ENCODE data around the gene HMG20B.

The HMG20B gene

GRCh38 chr19:3537101-3537437 is 35.7 kb upstream of the HMG20B start:
- no peak for DNase-seq (ENCODE audit: low read depth in 1 of 2, low spot score in 1 of 2)

GRCh38 chr19:3537438-3538240 is 35.1 kb upstream of the HMG20B start:
- DNase-seq (ENCODE audit: low read depth in 1 of 2, low spot score in 1 of 2) = no peak

GRCh38 chr19:3538258-3538929 is 34.4 kb upstream of the HMG20B start:
- DNase-seq (ENCODE audit: low read depth in 1 of 2, low spot score in 1 of 2) = no peak

GRCh38 chr19:3538965-3539755 is 33.6 kb upstream of the HMG20B start, which contains the start of gene TEKTIP1:
TSS of gene TEKTIP1 (plus strand) at chr19:3539174. CDS start at chr19:3539178, 4 bp downstream.
- no peak for DNase-seq (ENCODE audit: low read depth in 1 of 2, low spot score in 1 of 2)

GRCh38 chr19:3539756-3540118 is 33.0 kb upstream of the HMG20B start:
- no peak for DNase-seq (ENCODE audit: low read depth in 1 of 2, low spot score in 1 of 2)

- DNase-seq (ENCODE audit: low read depth in 1 of 2, low spot score in 1 of 2) = no peak
Measured at GRCh38 chr19:3543150-3544057, 29.3 kb upstream of the HMG20B start.

- DNase-seq (ENCODE audit: low read depth in 1 of 2, low spot score in 1 of 2) = no peak
Measured at GRCh38 chr19:3544058-3544376, 28.7 kb upstream of the HMG20B start.

GRCh38 chr19:3544742-3545668 is 27.7 kb upstream of the HMG20B start:
- peak; percentile 63 to 71 for DNase-seq (ENCODE audit: low read depth in 1 of 2, low spot score in 1 of 2)

- no peak for DNase-seq (ENCODE audit: low read depth in 1 of 2, low spot score in 1 of 2)
Measured at GRCh38 chr19:3545669-3546034, 27.1 kb upstream of the HMG20B start.

GRCh38 chr19:3546119-3546518 is 26.6 kb upstream of the HMG20B start:
- no peak for DNase-seq (ENCODE audit: low read depth in 1 of 2, low spot score in 1 of 2)

- DNase-seq (ENCODE audit: low read depth in 1 of 2, low spot score in 1 of 2) = no peak
Measured at GRCh38 chr19:3547301-3547731, 25.4 kb upstream of the HMG20B start.

GRCh38 chr19:3547767-3548282 is 24.9 kb upstream of the HMG20B start:
- no peak for DNase-seq (ENCODE audit: low read depth in 1 of 2, low spot score in 1 of 2)

GRCh38 chr19:3548606-3549005 is 24.1 kb upstream of the HMG20B start:
- no peak for DNase-seq (ENCODE audit: low read depth in 1 of 2, low spot score in 1 of 2)

GRCh38 chr19:3549816-3550215 is 22.9 kb upstream of the HMG20B start:
- DNase-seq (ENCODE audit: low read depth in 1 of 2, low spot score in 1 of 2) = no peak

GRCh38 chr19:3550947-3551791 is 21.6 kb upstream of the HMG20B start:
- no peak for DNase-seq (ENCODE audit: low read depth in 1 of 2, low spot score in 1 of 2)

- no peak for DNase-seq (ENCODE audit: low read depth in 1 of 2, low spot score in 1 of 2)
Measured at GRCh38 chr19:3551792-3552095, 21.0 kb upstream of the HMG20B start.

GRCh38 chr19:3554254-3555083 is 18.3 kb upstream of the HMG20B start:
- DNase-seq (ENCODE audit: low read depth in 1 of 2, low spot score in 1 of 2) = no peak
